Upper lobe of left lung (tissue), 4 donors: Measurements from ENCODE around the gene DTWD2.
"Not testable (repeated sequence)": the region's sequence is repeated elsewhere in the genome, so short reads cannot be mapped to it uniquely, and the experiment has no call there.

Experiments
- POLR2AphosphoS5 ChIP-seq, 2 donors: sonication (generic); formaldehyde crosslinking; IDR thresholded peaks; one replicate each; pipeline ENCODE4 v1.5.1; 2017; ENCODE audit warnings: antibody characterized with exemption in 2 of 2
- TF ChIP-seq, protein P1 (sequence below), 6 experiments: fragments of 450-650 bp in 4 of 6; fragments of 200-600 bp in 2 of 6; sonication (generic) in 2 of 6; IDR thresholded peaks; one replicate each; pipeline ENCODE4 v1.5.1; 2016 to 2019; ENCODE audit warnings: antibody characterized with exemption in 6 of 6

DNA sequence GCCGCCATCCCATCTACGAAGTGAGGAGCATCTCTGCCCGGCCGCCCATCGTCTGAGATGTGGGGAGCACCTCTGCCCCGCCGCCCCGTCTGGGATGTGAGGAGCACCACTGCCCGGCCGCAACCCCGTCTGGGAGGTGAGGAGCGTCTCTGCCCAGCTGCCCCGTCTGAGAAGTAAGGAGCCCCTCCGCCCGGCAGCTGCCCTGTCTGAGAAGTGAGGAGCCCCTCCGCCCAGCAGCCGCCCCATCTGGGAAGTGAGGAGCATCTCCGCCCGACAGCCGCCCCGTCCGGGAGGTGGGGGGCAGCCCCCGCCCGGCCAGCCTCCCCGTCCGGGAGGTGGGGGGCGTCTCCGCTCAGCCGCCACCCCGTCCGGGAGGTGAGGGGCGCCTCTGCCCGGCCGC lies 23.4 kb downstream of the DTWD2 start:
- TF ChIP-seq, protein P1, sequence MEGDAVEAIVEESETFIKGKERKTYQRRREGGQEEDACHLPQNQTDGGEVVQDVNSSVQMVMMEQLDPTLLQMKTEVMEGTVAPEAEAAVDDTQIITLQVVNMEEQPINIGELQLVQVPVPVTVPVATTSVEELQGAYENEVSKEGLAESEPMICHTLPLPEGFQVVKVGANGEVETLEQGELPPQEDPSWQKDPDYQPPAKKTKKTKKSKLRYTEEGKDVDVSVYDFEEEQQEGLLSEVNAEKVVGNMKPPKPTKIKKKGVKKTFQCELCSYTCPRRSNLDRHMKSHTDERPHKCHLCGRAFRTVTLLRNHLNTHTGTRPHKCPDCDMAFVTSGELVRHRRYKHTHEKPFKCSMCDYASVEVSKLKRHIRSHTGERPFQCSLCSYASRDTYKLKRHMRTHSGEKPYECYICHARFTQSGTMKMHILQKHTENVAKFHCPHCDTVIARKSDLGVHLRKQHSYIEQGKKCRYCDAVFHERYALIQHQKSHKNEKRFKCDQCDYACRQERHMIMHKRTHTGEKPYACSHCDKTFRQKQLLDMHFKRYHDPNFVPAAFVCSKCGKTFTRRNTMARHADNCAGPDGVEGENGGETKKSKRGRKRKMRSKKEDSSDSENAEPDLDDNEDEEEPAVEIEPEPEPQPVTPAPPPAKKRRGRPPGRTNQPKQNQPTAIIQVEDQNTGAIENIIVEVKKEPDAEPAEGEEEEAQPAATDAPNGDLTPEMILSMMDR (IDR thresholded peaks at IDR 0.05), result not testable (repeated sequence)
- TF ChIP-seq POLR2AphosphoS5 (IDR thresholded peaks at IDR 0.05), result not testable (repeated sequence)
